B cell (primary cell): ENCODE measurements around the gene M1AP. TPM values are rescaled to one million over a fixed set of nuclear protein-coding genes. Genes with fewer than 3 reads are reported as not detected.

ENCODE experiments used
- ATAC-seq: fragments of 200-7000 bp; cut with Tn5 transposase; one replicate; pipeline ENCODE4 v1.10.0; 2021; ENCODE audit warnings: low read depth, mild to moderate bottlenecking, moderate number of reproducible peaks, moderate library complexity
- CTCF ChIA-PET: fragments of 350-600 bp; sonication (Branson Sonifier 250); formaldehyde crosslinking; loops from one replicate; lab custom pipeline; 2021; ENCODE audit warnings: antibody characterized with exemption, inconsistent platforms; lab: Charles Lee
- POLR2A ChIA-PET: fragments of 350-600 bp; sonication (Branson Sonifier 250); formaldehyde crosslinking; loops from one replicate; lab custom pipeline; 2021; ENCODE audit warnings: antibody characterized with exemption; lab: Charles Lee
- DNase-seq: peaks from one replicate; pipeline ENCODE4 v3.0.0; 2013
- H2AFZ ChIP-seq: 2 replicates; pipeline ENCODE4 v1.6.1; 2012; ENCODE audit warnings: mild to moderate bottlenecking, low read depth, low read length; ENCODE audit not compliant: insufficient read depth, poor library complexity, severe bottlenecking
- H3K27ac ChIP-seq, 2 donors: 1 replicate in 1 of 2; 2 replicates in 1 of 2; pipeline ENCODE4 v1.5.1; 2012 to 2013; ENCODE audit warnings: low read length in 2 of 2, mild to moderate bottlenecking in 2 of 2, moderate library complexity in 1 of 2
- H3K27me3 ChIP-seq, 4 experiments: fragments of 200-600 bp in 1 of 4; sonication (generic) in 1 of 4; replicated peaks in 1 of 4; 1 replicate in 2 of 4; 2 replicates in 2 of 4; pipeline versions ENCODE4 v1.6.1 to v1.7.0; 2013 to 2016; ENCODE audit warnings: low read length in 3 of 4, mild to moderate bottlenecking in 2 of 4, mixed read lengths in 1 of 4, moderate library complexity in 1 of 4; ENCODE audit not compliant: insufficient read depth in 4 of 4, control insufficient read depth in 3 of 4; ENCODE audit errors: control extremely low read depth in 1 of 4
- H3K36me3 ChIP-seq, 2 experiments: replicated peaks in 1 of 2; 1 replicate in 1 of 2; 2 replicates in 1 of 2; pipeline versions ENCODE4 v1.6.1 to v1.7.1; 2013; ENCODE audit warnings: low read length in 1 of 2; ENCODE audit not compliant: insufficient read depth in 2 of 2, control insufficient read depth in 1 of 2; ENCODE audit errors: control extremely low read depth in 1 of 2, extremely low read depth in 1 of 2
- H3K4me1 ChIP-seq, 2 donors: fragments of 200-600 bp in 1 of 2; sonication (generic) in 1 of 2; 1 replicate in 1 of 2; 2 replicates in 1 of 2; pipeline versions ENCODE4 v1.5.1 to v1.6.1; 2013 to 2017; ENCODE audit warnings: low read length in 2 of 2; ENCODE audit not compliant: control insufficient read depth in 2 of 2, insufficient read depth in 2 of 2
- H3K4me2 ChIP-seq: replicated peaks from 2 replicates; pipeline ENCODE3; 2012; ENCODE audit warnings: mild to moderate bottlenecking, low read depth, low read length; ENCODE audit not compliant: poor library complexity, severe bottlenecking
- H3K4me3 ChIP-seq, 5 experiments: fragments of 200-600 bp in 1 of 5; sonication (generic) in 1 of 5; 1 replicate in 3 of 5; 2 replicates in 2 of 5; pipeline versions ENCODE4 v1.5.1 to v1.7.0; 2011 to 2016; ENCODE audit warnings: low read length in 4 of 5, mild to moderate bottlenecking in 4 of 5, low read depth in 2 of 5, control low read depth in 1 of 5, moderate library complexity in 1 of 5; ENCODE audit not compliant: insufficient read depth in 1 of 5; ENCODE audit errors: control extremely low read depth in 1 of 5, extremely low read depth in 1 of 5
- H3K79me2 ChIP-seq: fragments of 200-600 bp; sonication (generic); one replicate; pipeline ENCODE4 v1.6.0; 2016; ENCODE audit warnings: low read length; ENCODE audit not compliant: control insufficient read depth, insufficient read depth
- H3K9ac ChIP-seq: fragments of 200-600 bp; sonication (generic); 2 replicates; pipeline ENCODE4 v1.6.1; 2017; ENCODE audit warnings: mild to moderate bottlenecking, low read length, moderate library complexity
- H3K9me3 ChIP-seq, 3 donors: one replicate each; pipeline versions ENCODE4 v1.6.1 to v1.7.1; 2013; ENCODE audit warnings: low read length in 2 of 3; ENCODE audit not compliant: control insufficient read depth in 2 of 3, insufficient read depth in 1 of 3; ENCODE audit errors: control extremely low read depth in 1 of 3
- H4K20me1 ChIP-seq: 2 replicates; pipeline ENCODE4 v1.6.0; 2012; ENCODE audit warnings: mild to moderate bottlenecking, low read length; ENCODE audit not compliant: insufficient read depth, control insufficient read depth, poor library complexity, severe bottlenecking
- H3K27ac Mint-ChIP-seq: one replicate; pipeline ENCODE4 v1.8.0; 2021; ENCODE audit warnings: mixed read lengths
- H3K27me3 Mint-ChIP-seq: one replicate; pipeline ENCODE4 v1.8.0; 2021; ENCODE audit warnings: mixed read lengths
- H3K4me1 Mint-ChIP-seq: one replicate; pipeline ENCODE4 v1.8.0; 2021; ENCODE audit warnings: mixed read lengths
- H3K4me3 Mint-ChIP-seq: one replicate; pipeline ENCODE4 v1.8.0; 2021; ENCODE audit warnings: mixed read lengths
- H3K9me3 Mint-ChIP-seq: one replicate; pipeline ENCODE4 v1.8.0; 2022; ENCODE audit warnings: mixed read lengths; ENCODE audit not compliant: insufficient read depth
- EZH2 ChIP-seq: IDR thresholded peaks from 2 replicates; pipeline ENCODE4 v1.6.1; 2012; ENCODE audit warnings: borderline replicate concordance, low read depth, mild to moderate bottlenecking, moderate library complexity, low read length; ENCODE audit not compliant: insufficient read depth, poor library complexity, severe bottlenecking
- WGBS: methylation state at CpG from one replicate; pipeline ENCODE4 v1.1.5; 2013; ENCODE audit warnings: missing lambda C conversion rate; ENCODE audit not compliant: insufficient coverage; 5-methylcytosine and 5-hydroxymethylcytosine counted together
- intact Hi-C: fragments of 100-400 bp; cut with micrococcal nuclease; formaldehyde crosslinking; loops from one replicate; pipeline ENCODE4 v1.10.0; 2022
- polyA plus RNA-seq: library from polyadenylated mRNA; depleted of rRNA; stranded (reverse); fragments of >200 nt; gene quantifications from 2 replicates; pipeline ENCODE4 v1.2.3, GENCODE V29; 2012
- total RNA-seq, 2 donors: library from RNA; stranded (reverse); fragments of 120-200 nt in 1 of 2; gene quantifications; 1 replicate in 1 of 2; 2 replicates in 1 of 2; pipeline versions ENCODE4 v1.2.3 to v1.2.4, GENCODE V29; 2013 to 2022
- TF ChIP-seq, protein P1 (sequence below): fragments of 200-600 bp; IDR thresholded peaks from one replicate; pipeline ENCODE4 v1.8.0; 2022; ENCODE audit warnings: antibody characterized with exemption, mild to moderate bottlenecking

The M1AP gene
- total and polyA plus RNA-seq, 2 donors (not counting 1 experiment from before 2014, with no cell fraction given) = 0.15 TPM; not detected in 1

GRCh38 chr2:74685408-74685807, 37.3 kb upstream of the M1AP start:
- TF ChIP-seq, protein P1, sequence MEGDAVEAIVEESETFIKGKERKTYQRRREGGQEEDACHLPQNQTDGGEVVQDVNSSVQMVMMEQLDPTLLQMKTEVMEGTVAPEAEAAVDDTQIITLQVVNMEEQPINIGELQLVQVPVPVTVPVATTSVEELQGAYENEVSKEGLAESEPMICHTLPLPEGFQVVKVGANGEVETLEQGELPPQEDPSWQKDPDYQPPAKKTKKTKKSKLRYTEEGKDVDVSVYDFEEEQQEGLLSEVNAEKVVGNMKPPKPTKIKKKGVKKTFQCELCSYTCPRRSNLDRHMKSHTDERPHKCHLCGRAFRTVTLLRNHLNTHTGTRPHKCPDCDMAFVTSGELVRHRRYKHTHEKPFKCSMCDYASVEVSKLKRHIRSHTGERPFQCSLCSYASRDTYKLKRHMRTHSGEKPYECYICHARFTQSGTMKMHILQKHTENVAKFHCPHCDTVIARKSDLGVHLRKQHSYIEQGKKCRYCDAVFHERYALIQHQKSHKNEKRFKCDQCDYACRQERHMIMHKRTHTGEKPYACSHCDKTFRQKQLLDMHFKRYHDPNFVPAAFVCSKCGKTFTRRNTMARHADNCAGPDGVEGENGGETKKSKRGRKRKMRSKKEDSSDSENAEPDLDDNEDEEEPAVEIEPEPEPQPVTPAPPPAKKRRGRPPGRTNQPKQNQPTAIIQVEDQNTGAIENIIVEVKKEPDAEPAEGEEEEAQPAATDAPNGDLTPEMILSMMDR = no peak
- no peak for TF ChIP-seq EZH2
- H2AFZ ChIP-seq = no peak overlapping the region
- H3K36me3 ChIP-seq = no peaks in the 10 kb centered on the region
- WGBS = 100% methylated on average over 1 of the region's 3 CpGs
- H3K27me3 Mint-ChIP-seq = peaks cover 6% of the 10 kb centered on the region
- ChIA-PET CTCF (interaction anchor here (0.8 kb wide), 1 partner anchor 9 kb away, joined by 3 read pairs; no protein-coding TSS in a partner anchor), POLR2A (no interaction called here)
- intact Hi-C loops = no loop called here
- no peaks in the 10 kb centered on the region for H3K27me3 ChIP-seq
- no peaks in the 10 kb centered on the region for H3K4me1 Mint-ChIP-seq
- H3K27ac ChIP-seq = no peak overlapping the region
- no peak overlapping the region for H3K4me3 ChIP-seq
- no peaks in the 10 kb centered on the region for H3K9me3 ChIP-seq
- H3K9ac ChIP-seq = no peak overlapping the region
- no peaks in the 10 kb centered on the region for H3K79me2 ChIP-seq
- DNase-seq = no peak
- H3K4me2 ChIP-seq = no peak overlapping the region
- ATAC-seq = no peak
- H3K4me3 Mint-ChIP-seq = no peak overlapping the region
- H4K20me1 ChIP-seq = no peaks in the 10 kb centered on the region
- no peaks in the 10 kb centered on the region for H3K4me1 ChIP-seq
- H3K27ac Mint-ChIP-seq = no peak overlapping the region
- no peaks in the 10 kb centered on the region for H3K9me3 Mint-ChIP-seq

DNA sequence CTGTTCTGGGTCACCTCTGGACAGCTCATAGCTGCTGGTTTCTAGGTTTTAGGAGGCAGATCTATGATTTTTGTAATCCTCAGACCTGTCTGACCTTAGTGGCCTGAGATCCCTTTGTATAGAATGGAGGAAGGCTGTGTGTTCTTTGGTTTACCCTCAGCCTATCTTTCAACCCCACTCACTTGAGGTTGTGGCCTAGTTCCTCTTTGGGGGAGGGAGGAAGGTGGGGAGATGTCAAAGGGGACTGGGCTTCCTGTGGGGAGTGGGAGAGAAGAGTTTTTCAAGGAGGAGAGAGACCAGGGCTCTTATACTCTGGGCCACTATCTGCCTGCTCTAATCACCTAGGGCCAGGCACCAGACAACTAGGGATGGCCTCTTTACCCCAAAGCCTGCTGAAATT, 34.4 kb upstream of the M1AP start:
- H3K79me2 ChIP-seq = no peaks in the 10 kb centered on the region
- Mint-ChIP-seq H3K4me1 (no peaks in the 10 kb centered on the region), H3K9me3 (no peaks in the 10 kb centered on the region), H3K27me3 (no peaks in the 10 kb centered on the region), H3K27ac (no peak overlapping the region), H3K4me3 (no peak overlapping the region)
- ChIA-PET POLR2A (no interaction called here), CTCF (no interaction called here)
- peaks cover 0 to 3% of the 10 kb centered on the region in 2 experiments for H3K36me3 ChIP-seq
- ATAC-seq (no peak), DNase-seq (no peak)
- TF ChIP-seq, protein P1 = no peak
- no peak for TF ChIP-seq EZH2
- no peaks in the 10 kb centered on the region for H3K9me3 ChIP-seq
- intact Hi-C loops = no loop called here
- no peak overlapping the region for H2AFZ ChIP-seq
- no peak overlapping the region for H3K4me2 ChIP-seq
- no peak overlapping the region for H3K27ac ChIP-seq
- no peak overlapping the region for H3K9ac ChIP-seq
- no peaks in the 10 kb centered on the region for H3K27me3 ChIP-seq
- H3K4me1 ChIP-seq = no peaks in the 10 kb centered on the region
- H4K20me1 ChIP-seq = no peaks in the 10 kb centered on the region
- no peak overlapping the region for H3K4me3 ChIP-seq
